RPMI7951 (cell line): Measurements from ENCODE around the gene MINPP1. TPM values are rescaled to one million over a fixed set of nuclear protein-coding genes. Genes with fewer than 3 reads are reported as not detected.
"Not testable (repeated sequence)": the region's sequence is repeated elsewhere in the genome, so short reads cannot be mapped to it uniquely, and the experiment has no call there.

Source experiments
- DNase-seq: peaks from one replicate; pipeline ENCODE4 v3.0.0-alpha.2; 2012; ENCODE audit warnings: low read depth
- total RNA-seq: library from RNA; depleted of rRNA; stranded (reverse); fragments of >200 nt; shearing (Covaris generic); gene quantifications from 2 replicates; pipeline ENCODE4 v1.2.3, GENCODE V29; 2014; rRNA removed

The MINPP1 gene, protein sequence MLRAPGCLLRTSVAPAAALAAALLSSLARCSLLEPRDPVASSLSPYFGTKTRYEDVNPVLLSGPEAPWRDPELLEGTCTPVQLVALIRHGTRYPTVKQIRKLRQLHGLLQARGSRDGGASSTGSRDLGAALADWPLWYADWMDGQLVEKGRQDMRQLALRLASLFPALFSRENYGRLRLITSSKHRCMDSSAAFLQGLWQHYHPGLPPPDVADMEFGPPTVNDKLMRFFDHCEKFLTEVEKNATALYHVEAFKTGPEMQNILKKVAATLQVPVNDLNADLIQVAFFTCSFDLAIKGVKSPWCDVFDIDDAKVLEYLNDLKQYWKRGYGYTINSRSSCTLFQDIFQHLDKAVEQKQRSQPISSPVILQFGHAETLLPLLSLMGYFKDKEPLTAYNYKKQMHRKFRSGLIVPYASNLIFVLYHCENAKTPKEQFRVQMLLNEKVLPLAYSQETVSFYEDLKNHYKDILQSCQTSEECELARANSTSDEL
- total RNA-seq, result 36.6 and 38.4 TPM in 2 replicates

DNA sequence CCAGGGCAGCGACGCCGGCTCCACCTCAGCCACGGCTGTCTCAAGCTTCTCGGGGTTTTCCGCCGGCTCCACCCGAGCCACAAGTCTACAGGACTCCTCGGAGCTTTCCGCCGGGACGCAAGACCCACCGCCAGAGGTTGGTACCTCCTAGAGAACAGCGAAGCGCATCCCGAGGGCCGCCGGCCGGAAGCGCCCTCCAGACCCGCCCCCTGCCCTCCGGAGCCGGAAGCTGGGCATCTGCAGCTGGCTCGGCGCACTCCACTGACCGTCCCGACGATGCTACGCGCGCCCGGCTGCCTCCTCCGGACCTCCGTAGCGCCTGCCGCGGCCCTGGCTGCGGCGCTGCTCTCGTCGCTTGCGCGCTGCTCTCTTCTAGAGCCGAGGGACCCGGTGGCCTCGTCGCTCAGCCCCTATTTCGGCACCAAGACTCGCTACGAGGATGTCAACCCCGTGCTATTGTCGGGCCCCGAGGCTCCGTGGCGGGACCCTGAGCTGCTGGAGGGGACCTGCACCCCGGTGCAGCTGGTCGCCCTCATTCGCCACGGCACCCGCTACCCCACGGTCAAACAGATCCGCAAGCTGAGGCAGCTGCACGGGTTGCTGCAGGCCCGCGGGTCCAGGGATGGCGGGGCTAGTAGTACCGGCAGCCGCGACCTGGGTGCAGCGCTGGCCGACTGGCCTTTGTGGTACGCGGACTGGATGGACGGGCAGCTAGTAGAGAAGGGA is at the start of gene MINPP1:
Gene MINPP1, plus strand, starts transcription at position 254 of the 726 bp plus-strand sequence. Its CDS starts 23 bp downstream, at position 277.
- DNase-seq, result peak; percentile 81

DNA sequence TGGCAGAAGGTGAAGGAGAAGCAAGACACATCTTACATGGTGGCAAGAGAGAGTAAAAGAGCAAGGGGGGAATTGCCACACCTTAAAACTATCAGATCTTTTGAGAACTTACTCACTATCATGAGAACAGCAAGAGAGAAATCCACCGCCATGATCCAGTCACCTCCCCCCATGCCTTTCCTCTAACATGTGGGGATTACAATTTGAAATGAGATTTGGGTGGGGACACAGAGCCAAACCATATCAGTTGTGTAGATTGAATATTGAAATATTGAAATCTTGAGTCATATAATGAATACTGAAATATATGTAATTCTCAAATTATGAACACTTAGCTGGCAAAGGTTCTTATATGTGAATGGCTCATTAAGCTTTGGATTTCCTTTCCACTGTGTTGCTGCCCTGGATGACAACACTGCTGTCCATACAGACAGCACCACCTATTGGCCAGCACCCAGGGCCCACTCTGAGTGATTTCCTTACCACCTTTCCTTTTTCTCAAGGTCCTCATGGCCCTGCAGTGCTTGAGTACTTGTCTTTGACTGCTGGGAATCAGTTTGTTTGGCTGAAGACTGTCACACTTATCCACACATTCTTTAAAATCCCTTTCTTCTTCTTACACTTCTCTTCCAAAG is 48.0 kb upstream of the MINPP1 start:
- not testable (repeated sequence) for DNase-seq

DNA sequence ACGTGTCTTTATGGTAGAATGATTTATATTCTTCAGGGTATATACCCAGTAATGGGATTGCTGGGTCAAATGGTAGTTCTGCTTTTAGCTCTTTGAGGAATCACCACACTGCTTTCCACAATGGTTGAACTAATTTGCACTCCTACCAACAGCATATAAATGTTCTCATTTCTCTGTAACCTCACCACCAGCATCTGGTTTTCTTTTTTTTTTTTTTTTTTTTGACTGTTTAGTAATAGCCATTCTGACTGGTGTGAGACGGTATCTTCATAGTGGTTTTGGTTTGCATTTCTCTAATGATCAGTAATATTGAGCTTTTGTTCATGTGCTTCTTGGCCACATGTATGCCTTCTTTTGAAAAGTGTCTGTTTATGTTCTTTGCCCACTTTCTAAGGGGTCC is 42.9 kb upstream of the MINPP1 start:
- not testable (repeated sequence) for DNase-seq

DNA sequence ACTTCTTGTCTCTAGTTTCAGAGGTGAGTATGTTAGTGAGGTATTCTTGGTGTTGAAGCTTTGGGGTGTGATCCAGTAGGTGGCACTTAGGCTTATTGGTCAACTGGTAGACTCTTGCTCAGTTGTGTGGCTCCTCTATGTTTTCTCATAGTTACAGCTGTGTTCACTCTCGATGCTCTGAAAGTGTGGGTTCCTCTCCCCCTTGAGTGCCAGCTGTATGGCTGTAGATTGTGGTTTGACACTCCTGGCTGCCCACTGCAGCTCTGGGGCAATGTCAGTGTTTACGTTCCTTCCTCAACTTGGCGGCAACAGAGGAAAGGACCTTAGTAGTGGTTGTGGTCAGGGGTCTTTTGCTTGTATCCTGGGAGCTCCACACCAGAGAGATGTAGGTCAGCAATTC is 37.8 kb upstream of the MINPP1 start:
- DNase-seq, result not testable (repeated sequence)

DNA sequence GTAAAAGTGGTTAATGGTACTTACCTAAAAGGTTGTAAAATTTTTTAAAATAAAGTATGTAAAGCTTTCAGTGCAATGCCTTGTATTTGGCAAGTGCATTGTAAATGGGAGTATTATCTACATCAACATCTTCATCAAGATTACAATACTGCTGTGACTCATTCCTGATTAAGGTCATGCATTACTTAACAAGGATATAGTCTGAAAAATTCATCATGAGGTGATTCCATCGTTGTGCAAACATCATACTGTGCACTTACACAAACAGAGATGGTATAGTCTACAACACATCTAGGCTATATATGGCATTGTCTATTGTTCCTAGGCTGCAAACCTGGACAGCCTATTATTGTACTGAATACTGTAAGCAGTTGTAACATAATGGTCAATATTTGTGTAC is 16.0 kb upstream of the MINPP1 start:
- DNase-seq, result not testable (repeated sequence)

DNA sequence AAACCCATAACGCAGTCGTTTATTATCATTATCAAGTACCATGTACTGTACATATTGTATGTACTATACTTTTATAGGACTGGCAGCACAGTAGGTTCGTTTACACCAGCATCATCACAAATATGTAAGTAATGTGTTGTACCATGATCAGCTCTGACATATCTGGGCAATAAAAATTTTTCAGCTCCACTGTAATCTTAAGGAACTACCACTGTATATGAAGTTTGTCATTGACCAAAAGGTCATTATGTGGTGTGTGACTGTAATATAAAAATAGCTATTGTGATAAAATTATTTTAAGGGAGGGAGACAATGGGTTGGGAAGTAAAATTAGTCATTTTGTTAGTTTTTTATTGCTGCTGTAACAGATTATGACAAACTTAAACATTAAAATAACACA is 14.4 kb upstream of the MINPP1 start:
- not testable (repeated sequence) for DNase-seq

DNA sequence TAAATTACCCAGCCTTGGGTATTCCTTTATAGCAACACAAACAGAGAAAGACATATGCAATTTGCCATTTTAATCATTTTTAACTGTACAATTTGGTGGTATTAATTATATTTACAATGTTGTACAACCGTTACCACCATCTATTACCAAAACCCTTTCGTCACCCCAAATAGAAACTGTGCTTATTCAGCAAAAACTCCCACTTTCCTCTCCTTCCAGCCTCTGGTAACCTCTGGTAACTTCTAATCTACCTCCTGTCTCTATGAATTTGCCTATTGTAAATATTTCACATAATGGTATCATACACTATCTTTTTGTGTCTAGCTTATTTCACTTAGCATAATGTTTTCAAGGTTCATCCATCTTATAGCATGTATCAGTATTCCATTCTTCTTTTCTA is 12.2 kb upstream of the MINPP1 start:
- not testable (repeated sequence) for DNase-seq

DNA sequence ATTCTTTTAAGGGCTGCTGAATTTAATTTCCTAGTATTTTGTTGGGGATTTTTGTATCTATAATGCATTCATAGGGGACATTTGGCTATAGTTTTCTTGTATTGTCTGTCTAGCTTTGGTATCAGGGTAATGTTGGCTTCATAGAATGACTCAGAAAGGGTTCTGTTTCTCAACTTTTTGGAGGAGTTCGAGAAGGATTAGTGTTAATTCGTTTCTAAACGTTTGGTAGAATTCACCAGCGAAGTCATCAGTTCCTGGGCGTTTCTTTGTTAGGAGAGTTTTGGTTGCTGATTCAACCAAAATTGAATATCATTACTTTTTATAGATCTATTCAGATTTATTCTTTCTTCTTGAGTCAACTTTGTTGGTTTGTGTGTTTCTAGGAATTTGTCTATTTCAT is 9.2 kb upstream of the MINPP1 start:
- not testable (repeated sequence) for DNase-seq

DNA sequence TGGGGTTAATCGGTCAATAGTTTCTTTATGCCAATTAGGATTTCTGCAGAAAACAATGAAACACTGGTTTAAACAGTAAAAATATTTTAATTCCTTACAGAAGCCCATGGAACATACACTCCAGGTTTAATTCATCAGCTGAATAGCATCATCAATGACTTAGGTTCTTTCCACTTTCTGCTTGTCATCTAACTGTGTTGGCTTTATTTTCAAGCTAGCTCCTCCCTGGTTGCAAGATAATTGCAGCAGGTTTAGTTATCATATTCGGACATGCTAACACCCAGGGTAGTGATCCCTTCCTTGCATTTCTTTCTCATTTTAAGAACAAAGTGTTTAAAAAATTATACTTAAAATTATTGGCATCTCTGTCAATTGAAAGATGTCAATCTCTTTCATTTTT is 7.3 kb upstream of the MINPP1 start:
- DNase-seq, result not testable (repeated sequence)

DNA sequence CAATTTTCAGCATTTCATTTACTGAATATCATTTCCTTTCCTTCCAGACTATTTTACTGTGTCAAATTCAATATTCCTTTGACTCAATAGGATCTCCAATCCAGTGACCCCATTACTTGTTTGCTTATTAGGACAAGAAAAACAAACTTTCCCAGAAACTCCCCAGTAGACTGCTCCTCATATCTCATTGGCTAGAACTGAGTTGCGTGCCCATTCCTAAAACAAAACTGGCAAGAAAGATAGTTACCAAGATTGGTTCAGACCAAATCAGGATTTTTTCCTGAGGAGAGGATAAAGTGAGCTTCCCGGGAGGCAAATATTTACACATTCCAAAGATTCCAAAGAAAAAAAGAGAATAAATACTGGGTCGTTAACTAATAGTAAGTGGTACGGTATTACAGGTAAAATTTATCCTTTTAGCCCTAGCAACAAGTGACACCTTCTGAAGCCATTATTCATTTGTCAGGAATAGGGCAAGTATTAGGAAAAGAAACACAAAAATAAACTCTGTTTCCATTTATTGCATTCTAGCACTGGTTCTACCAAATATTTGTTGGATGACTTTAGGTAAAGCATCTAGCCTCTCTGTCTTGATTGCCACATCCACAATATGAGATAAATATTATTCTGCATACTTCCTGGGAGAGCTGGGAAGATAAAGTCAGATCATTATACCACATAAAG is 6.4 kb upstream of the MINPP1 start:
- not testable (repeated sequence) for DNase-seq

DNA sequence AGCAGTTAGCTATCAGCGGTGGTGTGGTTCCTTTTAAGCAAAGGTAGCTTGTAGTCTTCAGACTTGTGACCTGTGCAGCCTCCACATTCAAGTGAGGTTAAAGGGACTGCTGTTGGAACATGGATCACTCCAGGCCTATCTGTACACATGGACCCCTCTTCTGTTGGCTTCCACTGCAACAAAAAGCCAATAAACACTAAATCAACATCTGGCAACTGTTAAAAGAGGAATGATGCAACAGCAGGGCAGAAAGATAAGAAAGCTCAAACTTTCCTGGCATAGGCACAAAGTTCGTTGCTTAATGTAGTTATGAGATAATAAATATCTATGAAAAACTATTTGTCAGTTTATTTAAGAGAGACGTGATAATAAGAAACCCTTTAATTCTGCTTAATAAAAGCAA is 4.0 kb upstream of the MINPP1 start:
- no peak for DNase-seq

DNA sequence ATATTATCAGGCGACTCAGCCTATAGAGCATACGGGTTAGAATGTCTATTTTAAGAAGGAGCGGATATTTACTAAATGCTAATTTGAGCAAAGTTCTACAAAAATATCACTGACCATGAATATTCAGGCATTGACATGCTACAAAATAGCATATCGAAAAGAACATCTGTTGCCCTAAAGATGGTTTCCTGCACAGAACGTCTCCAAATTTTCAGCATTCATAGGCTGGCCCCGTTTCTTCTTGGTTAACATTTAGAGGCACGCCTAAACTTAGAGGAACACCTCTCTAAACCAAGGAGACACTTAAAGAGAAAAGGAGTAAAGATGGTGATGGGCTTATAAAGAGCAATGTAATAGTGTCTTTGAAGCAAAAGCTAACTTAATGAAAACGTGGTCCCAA is 1.3 kb upstream of the MINPP1 start:
- no peak for DNase-seq

DNA sequence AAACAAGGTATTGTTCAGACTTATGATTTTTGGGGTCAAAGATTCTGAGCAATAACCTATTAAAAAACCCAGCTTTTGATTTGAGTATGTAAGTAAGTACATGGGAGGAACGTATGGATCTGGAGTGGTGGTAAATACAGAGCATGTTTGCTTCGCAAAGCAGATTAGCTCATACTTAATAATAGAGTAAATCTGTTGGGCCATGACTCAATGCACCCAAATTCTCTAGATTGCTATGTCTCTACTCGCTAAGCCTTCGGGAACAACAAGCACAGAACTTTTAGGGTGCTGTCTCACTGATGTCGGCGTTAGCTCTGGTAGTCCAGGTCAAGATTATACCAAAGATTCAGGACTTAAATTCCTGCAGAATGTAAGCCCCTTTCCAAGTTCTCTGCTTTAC is 807 bp upstream of the MINPP1 start:
- DNase-seq, result no peak

DNA sequence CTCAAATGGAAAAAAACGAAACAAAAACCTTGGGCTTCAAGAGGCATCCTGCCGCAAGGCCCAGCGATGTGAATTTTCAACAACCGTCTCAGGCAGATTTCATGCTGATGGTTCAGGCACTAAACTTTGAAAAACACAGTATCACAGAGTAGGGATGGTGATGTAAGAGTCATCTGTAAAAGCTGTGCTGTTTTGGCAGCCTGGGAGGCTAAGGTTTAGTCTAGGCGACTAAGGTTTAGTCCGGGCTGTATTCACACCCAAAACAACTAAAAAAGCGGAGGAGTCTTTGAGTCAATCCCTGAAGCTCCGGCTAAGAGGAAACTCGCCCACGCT is 420 bp upstream of the MINPP1 start:
- DNase-seq, result no peak

DNA sequence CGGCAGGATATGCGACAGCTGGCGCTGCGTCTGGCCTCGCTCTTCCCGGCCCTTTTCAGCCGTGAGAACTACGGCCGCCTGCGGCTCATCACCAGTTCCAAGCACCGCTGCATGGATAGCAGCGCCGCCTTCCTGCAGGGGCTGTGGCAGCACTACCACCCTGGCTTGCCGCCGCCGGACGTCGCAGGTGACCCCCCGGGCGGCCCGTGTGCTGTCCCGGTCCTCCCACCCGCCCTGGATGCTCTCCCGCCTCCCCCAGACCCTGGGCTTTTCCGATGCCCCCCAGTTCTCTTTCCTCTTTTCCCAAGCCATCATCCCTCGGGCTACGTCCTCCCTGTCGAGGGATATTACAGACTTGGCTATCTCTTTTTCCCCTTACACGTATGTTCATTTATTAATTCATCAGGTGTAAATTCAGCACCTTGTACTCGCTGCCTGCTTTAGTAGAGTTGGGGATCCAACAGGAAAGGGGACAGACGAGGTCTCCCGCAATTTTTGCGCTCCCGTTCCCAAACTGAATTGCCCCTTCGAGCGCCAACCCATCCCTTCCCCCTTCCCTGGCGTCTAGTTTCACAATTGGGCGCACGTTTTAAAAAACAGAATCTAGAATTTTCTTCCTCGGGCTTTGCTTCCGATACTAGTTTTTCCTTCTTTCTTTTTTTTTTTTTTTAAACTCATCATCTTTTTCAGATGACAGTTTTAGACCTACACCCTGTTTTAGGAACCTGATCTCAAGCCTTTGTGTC is 846 bp downstream of the MINPP1 start:
- peak; percentile 57 for DNase-seq

DNA sequence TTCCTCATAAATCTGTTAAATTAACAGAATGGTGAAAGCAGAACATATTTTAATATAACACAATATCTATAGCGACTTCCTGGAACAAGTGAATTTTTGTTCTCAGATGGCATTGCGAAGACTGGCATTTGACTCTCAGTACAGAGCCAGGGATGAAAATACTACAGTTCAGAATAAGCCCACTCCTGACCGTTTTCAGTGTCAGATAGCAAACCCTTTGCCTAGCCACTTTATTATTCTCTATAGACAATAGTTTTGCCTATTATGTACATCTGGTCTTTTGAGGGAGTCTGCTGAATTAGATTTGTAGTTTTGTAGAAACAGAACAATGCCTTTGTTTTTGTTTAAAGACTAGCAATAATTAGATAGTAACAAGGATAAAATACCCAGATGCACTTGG is 2.3 kb downstream of the MINPP1 start:
- DNase-seq, result no peak

DNA sequence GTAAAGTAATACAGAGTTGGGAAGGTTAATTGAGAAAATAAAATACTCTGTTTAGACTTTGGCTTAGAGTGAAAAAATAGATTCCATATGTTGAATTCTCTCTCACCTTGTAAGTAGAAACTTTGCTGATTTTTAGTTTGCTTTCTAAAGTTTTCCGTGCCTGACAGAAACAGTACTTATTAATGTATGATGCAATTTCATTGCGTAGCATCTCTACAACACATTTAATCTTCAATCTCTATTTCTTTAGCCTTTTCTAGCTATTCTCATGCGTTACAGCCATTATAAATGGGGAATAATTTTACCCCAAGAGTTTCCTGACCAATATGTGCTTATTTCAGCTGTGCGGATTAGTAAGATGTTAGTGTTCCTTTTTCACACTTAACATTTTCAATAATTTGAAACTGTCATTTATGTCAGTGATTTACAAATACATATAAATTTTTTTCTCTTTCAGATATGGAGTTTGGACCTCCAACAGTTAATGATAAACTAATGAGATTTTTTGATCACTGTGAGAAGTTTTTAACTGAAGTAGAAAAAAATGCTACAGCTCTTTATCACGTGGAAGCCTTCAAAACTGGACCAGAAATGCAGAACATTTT is 3.3 kb downstream of the MINPP1 start:
- no peak for DNase-seq

DNA sequence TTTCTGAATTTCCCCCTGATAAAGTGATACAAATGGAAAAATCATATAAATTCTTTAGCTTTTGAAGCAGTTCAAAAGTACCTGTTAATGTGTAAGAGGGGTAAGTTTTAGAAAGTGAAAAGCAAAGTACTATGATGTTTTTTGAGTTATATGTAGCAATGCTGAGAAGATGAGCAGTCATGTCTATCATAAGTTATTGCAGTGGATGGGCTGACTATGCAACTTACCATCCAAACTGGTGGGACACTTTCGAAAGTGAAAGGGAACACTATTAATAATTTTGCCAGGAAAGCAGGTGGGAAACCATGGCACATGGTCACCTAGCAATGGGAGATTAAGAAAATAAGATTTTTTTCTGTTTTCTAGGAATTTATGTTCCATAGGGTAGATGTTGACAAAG is 4.1 kb downstream of the MINPP1 start:
- DNase-seq, result no peak

DNA sequence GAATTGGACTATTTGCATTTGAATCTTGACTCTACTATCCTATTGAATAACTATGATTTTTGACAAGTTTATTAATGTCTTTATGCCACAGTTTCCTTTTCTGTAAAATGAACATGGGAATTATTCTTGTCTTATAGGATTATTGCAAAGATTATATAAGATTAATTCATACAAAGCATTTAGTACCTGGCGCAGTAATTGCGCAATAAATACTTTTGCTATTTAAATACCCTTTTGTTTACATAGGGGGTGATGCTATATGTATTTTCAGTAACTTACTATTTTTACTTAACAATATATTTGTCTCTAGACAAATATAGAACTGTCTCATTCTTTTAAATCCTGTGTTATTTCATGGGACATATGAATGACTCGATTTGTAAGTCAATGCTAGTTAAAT is 5.3 kb downstream of the MINPP1 start:
- DNase-seq, result no peak

DNA sequence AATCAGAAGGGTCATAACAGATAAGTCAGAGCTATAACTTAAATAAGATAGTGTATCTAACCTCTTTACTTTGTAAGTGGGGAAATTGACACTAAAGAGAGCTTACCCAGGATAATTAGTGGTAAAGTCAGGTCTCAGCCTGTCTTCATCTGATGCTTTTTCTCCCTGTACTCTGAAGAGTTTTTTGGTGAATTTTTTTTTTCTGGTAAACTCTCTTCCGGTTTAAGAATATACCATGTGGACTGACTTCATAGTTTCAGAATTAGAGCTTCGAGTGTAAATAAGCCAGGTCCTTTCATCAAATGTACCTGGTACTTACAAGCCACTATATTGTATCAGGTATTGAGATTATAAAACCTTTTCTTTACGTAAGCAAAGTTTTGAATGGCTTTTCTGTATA is 6.8 kb downstream of the MINPP1 start:
- DNase-seq, result no peak

DNA sequence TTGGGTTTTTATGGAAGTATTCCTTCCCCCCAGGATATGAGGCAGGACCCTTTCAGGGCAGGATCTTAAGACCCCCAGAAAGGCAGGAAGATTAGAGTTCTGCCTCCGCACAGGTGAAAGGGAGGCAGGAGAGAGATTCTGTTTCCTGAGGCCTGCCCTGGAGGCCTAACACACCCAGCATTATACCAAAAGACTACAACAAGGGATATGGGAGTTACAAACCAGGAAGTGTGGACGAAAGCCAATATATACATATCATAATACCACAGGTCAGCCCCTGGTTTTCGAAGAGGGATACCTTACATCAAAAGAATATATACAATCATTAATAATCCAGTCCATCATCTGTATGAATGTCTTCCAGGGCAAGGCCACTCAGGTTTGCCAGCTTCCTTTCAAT is 14.2 kb downstream of the MINPP1 start:
- DNase-seq, result no peak
